ES-I3 (cell line): ENCODE results near the gene CDC42BPG.

Source experiments
- H3K36me3 ChIP-seq: 2 replicates; pipeline ENCODE4 v1.6.1; 2013; ENCODE audit warnings: mild to moderate bottlenecking, low read length, control low read depth, moderate library complexity; ENCODE audit not compliant: insufficient read depth
- H3K4me1 ChIP-seq: 2 replicates; pipeline ENCODE4 v1.6.1; 2013; ENCODE audit warnings: mild to moderate bottlenecking, control low read depth, low read length; ENCODE audit not compliant: insufficient read depth
- H3K9ac ChIP-seq: 2 replicates; pipeline ENCODE4 v1.6.1; 2013; ENCODE audit warnings: low read depth, mild to moderate bottlenecking, low read length, moderate library complexity
- H3K9me3 ChIP-seq: 2 replicates; pipeline ENCODE4 v1.6.1; 2013; ENCODE audit warnings: mild to moderate bottlenecking, low read length, moderate library complexity; ENCODE audit not compliant: control insufficient read depth, insufficient read depth

Gene CDC42BPG, protein sequence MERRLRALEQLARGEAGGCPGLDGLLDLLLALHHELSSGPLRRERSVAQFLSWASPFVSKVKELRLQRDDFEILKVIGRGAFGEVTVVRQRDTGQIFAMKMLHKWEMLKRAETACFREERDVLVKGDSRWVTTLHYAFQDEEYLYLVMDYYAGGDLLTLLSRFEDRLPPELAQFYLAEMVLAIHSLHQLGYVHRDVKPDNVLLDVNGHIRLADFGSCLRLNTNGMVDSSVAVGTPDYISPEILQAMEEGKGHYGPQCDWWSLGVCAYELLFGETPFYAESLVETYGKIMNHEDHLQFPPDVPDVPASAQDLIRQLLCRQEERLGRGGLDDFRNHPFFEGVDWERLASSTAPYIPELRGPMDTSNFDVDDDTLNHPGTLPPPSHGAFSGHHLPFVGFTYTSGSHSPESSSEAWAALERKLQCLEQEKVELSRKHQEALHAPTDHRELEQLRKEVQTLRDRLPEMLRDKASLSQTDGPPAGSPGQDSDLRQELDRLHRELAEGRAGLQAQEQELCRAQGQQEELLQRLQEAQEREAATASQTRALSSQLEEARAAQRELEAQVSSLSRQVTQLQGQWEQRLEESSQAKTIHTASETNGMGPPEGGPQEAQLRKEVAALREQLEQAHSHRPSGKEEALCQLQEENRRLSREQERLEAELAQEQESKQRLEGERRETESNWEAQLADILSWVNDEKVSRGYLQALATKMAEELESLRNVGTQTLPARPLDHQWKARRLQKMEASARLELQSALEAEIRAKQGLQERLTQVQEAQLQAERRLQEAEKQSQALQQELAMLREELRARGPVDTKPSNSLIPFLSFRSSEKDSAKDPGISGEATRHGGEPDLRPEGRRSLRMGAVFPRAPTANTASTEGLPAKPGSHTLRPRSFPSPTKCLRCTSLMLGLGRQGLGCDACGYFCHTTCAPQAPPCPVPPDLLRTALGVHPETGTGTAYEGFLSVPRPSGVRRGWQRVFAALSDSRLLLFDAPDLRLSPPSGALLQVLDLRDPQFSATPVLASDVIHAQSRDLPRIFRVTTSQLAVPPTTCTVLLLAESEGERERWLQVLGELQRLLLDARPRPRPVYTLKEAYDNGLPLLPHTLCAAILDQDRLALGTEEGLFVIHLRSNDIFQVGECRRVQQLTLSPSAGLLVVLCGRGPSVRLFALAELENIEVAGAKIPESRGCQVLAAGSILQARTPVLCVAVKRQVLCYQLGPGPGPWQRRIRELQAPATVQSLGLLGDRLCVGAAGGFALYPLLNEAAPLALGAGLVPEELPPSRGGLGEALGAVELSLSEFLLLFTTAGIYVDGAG (N-terminal part only)

DNA sequence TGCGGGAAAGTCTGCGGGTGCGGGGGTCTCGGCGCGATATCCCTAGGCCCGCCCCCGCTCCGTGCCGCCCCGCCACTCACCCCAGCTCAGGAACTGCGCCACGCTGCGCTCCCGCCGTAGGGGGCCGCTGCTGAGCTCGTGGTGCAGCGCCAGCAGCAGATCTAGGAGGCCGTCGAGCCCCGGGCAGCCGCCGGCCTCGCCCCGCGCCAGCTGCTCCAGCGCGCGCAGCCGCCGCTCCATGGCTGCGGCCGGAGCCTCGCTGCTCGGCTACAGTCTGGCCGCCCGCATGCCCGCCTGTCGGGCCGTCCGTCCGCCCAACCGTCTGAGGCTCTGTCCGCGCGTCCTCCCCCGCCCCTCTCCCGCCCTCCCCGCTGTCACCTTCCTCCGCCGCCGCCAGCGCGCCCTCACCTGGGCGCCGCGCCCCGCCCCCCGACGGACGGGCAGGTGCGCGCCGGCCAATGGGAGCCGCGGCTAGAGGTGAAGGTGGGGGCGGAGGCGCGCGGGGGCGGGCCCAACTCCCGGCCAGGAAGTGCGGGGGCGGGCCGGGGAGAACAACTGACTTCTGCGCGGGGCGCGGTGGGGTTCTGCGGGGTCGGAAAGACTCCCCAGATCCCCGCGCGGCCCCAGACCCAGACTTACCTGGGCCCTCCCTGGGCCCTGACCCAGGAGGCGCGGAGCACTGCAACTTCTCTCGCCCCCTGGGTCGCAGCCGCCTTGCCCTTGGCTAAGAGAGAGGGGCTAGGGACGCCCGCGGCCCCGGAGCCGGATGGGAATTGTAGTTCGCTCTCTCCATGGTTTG, at the start of gene CDC42BPG:
Gene CDC42BPG, minus strand, starts transcription at position 324 of the 799 bp plus-strand sequence. Its CDS starts 84 bp downstream, at position 240.
- H3K9me3 ChIP-seq = no peaks in the 10 kb centered on the region
- H3K9ac ChIP-seq = peak within 1 kb of the TSS; percentile 72
- no peaks in the 10 kb centered on the region for H3K36me3 ChIP-seq
- H3K4me1 ChIP-seq = peaks cover 21% of the 10 kb centered on the region; the same call in 1 of the 2 replicates

DNA sequence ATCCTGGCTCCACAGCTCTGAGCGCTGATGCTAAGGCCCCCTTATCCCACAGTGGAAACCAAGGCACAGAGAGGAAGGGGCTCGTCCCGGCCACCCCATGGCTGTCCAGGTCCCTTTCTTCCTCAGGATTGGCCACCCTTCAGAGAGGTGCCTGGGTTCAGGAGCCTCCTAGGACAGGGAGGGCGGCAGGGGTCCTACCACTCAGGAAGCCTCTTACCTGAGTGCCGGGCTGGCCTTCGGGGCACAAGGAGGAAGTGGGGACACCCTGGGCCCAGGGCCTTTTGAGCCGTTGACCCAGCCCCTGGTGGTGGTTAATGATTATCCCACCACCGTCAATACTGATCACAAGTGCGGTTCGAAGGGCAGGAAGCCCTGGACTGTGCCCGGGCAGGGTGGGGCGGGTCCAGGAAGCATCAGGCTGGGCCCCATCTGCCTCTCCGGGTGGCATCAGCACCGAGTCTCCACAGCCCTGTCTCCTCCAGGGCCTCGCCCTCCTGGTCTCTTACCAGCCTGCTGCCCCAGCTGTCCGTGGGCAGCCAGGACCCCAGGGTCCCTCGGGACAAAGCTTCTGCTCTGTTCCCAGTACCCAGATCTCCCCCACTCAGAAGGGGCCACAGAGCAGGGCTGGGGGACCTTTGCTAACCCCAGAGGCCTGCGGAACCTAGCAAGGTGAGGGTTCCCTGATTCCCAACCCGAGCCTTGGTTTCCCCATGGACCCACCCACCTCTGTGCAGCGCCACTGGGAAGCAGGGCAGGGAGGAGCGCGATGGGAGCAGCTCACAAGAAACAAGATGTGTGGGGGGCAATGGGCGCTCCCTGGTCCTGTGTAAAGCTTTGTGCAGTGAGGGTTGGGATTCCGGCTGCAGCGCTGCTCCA, 49.0 kb upstream of the CDC42BPG start:
- H3K9ac ChIP-seq = no peak overlapping the region

DNA sequence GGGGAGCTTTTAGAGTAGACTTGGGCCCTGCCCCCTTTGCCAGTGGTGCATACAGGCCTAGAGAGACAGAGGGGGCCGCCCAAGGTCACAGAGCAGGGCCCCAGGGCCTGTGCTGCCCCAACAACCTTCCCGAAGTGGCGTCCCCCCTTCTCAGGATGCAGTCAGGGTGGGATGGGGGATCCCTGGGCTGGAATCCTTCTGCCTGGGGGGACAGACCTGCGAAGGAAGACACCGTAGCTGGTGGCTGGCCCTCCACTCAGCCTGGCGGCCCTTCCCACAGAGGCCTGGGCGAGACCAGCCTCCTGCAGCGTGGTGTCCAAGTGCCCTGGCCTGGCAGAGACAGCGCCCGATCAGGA, 48.4 kb upstream of the CDC42BPG start:
- H3K4me1 ChIP-seq = peaks cover 18% of the 10 kb centered on the region; the same call in 1 of the 2 replicates
- H3K9ac ChIP-seq = no peak overlapping the region
- no peaks in the 10 kb centered on the region for H3K36me3 ChIP-seq
- no peaks in the 10 kb centered on the region for H3K9me3 ChIP-seq

More for the DNA sequence above, 49.0 kb upstream of the CDC42BPG start:
- no peaks in the 10 kb centered on the region for H3K9me3 ChIP-seq
- peaks cover 14% of the 10 kb centered on the region; the same call in 1 of the 2 replicates for H3K4me1 ChIP-seq
- no peaks in the 10 kb centered on the region for H3K36me3 ChIP-seq

DNA sequence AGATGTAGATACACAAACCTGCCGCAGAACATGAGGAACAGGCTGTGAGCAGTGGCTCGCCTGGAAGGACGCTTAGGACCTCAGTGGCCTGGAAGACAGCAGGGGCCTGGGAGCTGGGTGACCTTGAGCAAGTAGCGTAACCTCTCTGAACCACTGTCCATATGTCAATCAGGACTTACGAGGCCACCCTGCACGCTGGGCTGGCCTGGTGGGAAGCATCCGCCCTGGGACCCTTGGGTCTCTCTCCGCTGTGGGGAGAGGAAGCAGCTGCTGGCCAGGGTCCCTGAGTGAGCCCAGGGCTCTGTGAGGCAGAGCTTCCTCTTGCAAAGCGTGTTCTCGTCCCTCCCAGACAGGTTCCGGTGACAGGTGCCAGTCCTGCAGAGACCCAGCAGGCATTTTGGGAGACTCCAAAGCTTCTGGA, 48.0 kb upstream of the CDC42BPG start:
- H3K4me1 ChIP-seq = peaks cover 18% of the 10 kb centered on the region; the same call in 1 of the 2 replicates
- no peaks in the 10 kb centered on the region for H3K36me3 ChIP-seq
- no peak overlapping the region for H3K9ac ChIP-seq
- H3K9me3 ChIP-seq = no peaks in the 10 kb centered on the region

DNA sequence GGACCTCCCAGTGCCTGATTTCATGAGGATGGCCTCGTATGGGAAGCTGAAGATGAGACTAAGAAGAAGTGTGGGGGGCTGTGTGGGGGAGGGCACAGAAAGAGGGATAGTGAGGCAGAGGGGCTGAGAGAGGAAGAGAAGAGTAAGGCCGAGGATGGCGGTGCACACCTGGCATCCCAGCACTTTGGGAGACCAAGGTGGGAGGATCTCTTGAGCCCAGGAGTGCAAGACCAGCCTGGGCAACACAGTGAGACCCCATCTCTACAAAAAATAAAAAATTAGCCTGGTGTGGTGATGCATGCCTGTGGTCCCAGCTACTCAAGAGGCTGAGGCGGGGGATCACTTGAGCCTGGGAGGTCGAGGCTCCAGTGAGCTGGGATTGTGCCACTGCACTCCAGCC, 47.4 kb upstream of the CDC42BPG start:
- Histone ChIP-seq H3K9ac (no peak overlapping the region), H3K36me3 (no peaks in the 10 kb centered on the region), H3K9me3 (no peaks in the 10 kb centered on the region), H3K4me1 (peaks cover 22% of the 10 kb centered on the region; the same call in 1 of the 2 replicates)

DNA sequence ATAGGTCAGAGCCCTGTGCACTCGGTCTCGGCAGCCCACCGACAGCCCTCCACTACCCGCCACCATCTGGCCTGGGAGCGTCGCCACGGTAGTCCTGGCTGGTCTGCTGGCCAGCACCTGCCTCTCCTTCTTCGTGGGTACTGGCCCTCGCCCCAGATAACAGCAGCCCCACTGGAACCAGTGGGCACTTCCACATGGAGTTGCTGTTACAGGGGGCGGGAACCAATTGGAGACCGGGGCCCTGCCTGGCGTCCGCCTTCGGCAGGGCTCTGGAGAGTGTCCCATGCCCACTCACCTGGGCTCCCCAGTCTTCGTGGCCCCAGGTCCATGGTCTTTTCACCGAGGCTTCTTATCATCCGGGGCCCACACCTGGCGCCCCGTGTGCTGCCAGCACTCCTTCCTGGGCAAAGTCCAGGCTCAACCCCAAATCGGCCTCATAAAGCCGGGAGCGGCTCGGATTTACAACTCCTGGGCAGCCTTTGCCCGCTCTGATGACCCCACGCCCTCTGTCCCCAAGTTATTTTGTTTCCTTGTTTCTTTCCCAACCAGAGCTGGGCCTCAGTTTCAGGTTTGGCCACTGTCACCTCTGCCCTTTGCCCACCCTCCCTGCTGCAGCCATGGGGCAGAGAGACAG, 46.9 kb upstream of the CDC42BPG start:
- Histone ChIP-seq H3K4me1 (peaks cover 22% of the 10 kb centered on the region; the same call in 1 of the 2 replicates), H3K9ac (no peak overlapping the region), H3K36me3 (no peaks in the 10 kb centered on the region), H3K9me3 (no peaks in the 10 kb centered on the region)

DNA sequence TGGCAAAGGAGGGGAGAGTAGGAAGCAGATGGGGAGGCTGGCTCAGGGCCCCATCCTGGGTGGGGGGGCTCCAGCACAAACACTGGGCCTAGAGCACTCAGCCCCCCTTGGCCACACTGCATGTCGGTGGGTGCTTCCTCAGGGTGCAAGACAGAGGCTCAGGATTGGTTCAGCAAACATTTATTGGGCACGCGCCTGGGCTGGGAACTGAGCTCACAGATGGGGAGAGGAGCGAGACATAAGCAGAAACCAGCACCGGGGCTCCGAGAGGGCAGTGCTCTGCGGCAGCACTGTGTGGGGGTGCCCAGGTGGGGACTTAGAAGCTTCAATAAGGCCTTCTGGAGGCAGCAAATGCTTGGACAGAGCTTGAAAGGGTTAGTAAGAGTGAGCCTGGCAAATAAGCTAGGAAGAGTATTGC, 46.1 kb upstream of the CDC42BPG start:
- no peaks in the 10 kb centered on the region for H3K9me3 ChIP-seq
- H3K4me1 ChIP-seq = peaks cover 22% of the 10 kb centered on the region; the same call in 1 of the 2 replicates
- no peaks in the 10 kb centered on the region for H3K36me3 ChIP-seq
- no peak overlapping the region for H3K9ac ChIP-seq

DNA sequence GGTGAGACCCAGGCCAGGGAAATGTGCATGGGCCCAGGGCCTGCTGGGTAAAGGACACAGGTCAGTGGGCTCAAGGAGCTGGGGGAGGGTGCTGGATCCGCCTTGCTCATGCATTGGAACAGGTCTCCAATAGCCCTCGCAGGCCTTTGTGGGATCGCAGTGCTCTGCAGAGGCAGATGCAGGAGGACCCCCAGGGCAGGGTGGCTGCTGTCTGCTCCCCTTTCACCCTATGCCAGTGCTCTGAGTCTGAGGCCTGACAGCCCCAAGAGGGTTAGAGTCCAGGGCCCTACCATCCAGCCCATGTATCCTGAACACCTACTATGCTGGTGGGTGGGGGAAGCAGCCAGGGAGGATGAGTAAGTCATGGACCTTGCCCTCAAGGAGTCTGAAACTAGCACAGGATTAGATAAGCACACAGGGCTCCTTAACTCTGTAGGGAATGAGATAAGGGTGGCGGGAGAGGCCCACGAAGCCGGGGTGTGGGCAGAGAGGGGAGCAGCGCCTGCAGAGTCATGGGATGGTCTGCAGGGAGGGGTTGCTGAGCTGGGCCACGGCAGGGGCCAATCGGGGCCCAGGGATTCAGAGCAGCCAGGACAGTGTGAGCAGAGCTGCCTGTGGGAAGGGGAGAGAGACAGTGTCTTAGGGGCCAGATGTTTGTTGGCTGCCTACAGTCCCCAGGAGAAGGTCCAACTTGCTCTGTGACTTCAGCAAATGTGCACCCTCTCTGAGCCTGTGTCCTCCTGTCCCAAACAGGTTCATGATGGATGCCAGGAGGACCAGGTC, 44.5 kb upstream of the CDC42BPG start:
- Histone ChIP-seq H3K4me1 (peaks cover 16% of the 10 kb centered on the region; the same call in 1 of the 2 replicates), H3K9me3 (no peaks in the 10 kb centered on the region), H3K9ac (no peak overlapping the region; the same call in 1 of the 2 replicates), H3K36me3 (no peaks in the 10 kb centered on the region)

DNA sequence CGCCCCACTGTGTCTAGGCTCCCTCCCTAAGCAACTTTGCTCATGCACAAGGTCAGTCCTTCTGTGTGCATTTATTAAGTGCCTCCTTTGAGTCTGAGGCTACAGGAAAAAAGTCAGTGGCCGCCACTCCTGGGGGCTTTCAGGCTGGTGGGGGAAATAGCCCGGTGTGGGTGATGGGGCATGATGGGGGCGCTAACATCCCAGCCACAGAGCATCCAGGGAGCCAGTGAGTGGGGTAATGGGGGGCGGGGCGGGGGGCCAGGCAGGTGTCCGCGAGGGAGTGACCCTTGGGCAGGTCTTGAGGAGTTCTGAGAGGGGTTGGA, 43.9 kb upstream of the CDC42BPG start:
- peaks cover 16% of the 10 kb centered on the region; the same call in 1 of the 2 replicates for H3K4me1 ChIP-seq
- H3K36me3 ChIP-seq = no peaks in the 10 kb centered on the region
- no peak overlapping the region for H3K9ac ChIP-seq
- no peaks in the 10 kb centered on the region for H3K9me3 ChIP-seq

DNA sequence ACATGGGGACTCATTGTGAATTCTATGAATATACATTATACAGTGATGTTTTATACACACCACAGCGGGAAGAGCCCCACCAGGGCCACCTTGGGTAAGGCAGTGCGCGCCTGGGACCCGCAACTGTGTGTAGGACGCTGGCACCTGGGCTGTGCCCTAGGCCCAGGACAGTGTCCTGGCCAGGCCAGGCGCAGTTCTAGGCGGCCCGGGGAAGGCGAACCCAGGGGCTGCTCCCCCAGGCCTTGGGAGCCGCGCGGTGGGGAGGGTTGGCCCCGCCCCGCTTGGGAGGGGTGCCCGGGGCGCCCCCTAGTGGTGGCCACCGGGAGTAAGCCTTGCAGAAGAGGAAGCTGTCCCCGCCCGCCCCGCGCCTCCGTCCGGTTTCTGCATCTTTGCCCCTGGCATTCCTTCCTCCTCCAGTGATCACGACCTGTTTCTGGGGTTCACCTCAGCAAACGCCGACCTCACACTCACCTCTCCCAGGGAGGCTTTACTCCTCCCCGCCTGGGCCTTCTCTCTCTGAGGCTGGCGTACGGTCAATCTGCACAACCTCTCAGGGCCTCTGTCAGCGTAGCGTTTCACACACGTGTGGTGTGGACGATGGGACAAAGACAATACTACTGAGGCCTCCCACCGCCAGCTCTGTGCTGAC, 43.4 kb upstream of the CDC42BPG start:
- Histone ChIP-seq H3K9me3 (no peaks in the 10 kb centered on the region), H3K36me3 (no peaks in the 10 kb centered on the region), H3K9ac (peak overlapping the region; percentile 30; the same call in 1 of the 2 replicates), H3K4me1 (peaks cover 16% of the 10 kb centered on the region; the same call in 1 of the 2 replicates)

DNA sequence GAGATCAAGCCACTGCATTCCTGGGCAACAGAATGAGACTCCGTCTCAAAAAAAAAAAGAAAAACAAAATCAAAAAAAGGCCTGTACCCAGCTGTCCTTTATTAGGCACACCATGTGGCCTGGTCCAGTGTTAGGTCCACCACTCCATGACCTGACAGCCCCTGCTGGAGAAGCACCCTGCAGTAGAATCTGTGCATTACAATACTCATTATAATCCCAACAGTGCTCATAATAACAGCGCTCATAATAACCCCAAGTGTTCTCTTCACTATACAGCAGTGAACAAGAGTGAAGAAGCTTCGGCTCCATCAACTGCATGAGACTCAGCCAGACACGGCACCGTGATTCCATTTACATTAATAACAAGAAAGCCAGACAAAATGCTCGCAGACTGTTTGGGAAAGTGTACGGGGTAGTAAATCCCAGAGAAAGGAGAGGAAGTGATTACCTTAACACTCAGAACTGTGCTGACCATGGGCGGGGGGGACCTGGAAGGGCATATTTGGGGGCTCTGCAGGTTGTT, 42.8 kb upstream of the CDC42BPG start:
- no peaks in the 10 kb centered on the region for H3K9me3 ChIP-seq
- H3K36me3 ChIP-seq = no peaks in the 10 kb centered on the region
- H3K4me1 ChIP-seq = peaks cover 16% of the 10 kb centered on the region; the same call in 1 of the 2 replicates
- H3K9ac ChIP-seq = 0 out of 2 replicates have a peak overlapping the region, but pooled peaks have one; percentile 30
